K562 (cell line): ENCODE results near the gene TOMM40L. TPM values are rescaled to one million over a fixed set of nuclear protein-coding genes. Genes with fewer than 3 reads are reported as not detected.

Source experiments
- CXXC5 ChIP-seq: fragments of 250-450 bp; sonication (Bioruptor Pico); IDR thresholded peaks from 2 replicates; pipeline ENCODE4 v1.8.0; 2022; ENCODE audit warnings: inconsistent platforms, mild to moderate bottlenecking, moderate library complexity
- LEF1 ChIP-seq: fragments of 450-650 bp; IDR thresholded peaks from 2 replicates; pipeline ENCODE4 v1.6.1; 2016; ENCODE audit warnings: mild to moderate bottlenecking
- TEAD4 ChIP-seq, 2 experiments: sonication (generic) in 1 of 2; formaldehyde crosslinking in 1 of 2; IDR thresholded peaks; 2 replicates each; pipeline versions ENCODE4 v1.6.1 to v1.8.0; 2012 to 2022; ENCODE audit warnings: borderline replicate concordance in 1 of 2, inconsistent platforms in 1 of 2, low read length in 1 of 2, mild to moderate bottlenecking in 1 of 2, missing genetic modification reagents in 1 of 2
- ZNF140 ChIP-seq: fragments of 250-450 bp; sonication (Bioruptor Pico); IDR thresholded peaks from 2 replicates; pipeline ENCODE4 v1.8.0; 2021; ENCODE audit warnings: moderate library complexity, mild to moderate bottlenecking, inconsistent platforms
- ZNF644 ChIP-seq: fragments of 200-800 bp; sonication (Bioruptor generic); IDR thresholded peaks from 2 replicates; pipeline ENCODE4 v1.6.1; 2016; ENCODE audit warnings: low read depth, missing genetic modification characterization, missing compliant biosample characterization
- polyA plus RNA-seq, 8 experiments: library from polyadenylated mRNA; depleted of rRNA in 4 of 8; stranded (reverse) in 5 of 8; unstranded in 3 of 8; fragments of >200 nt; fragmentation: Nextera tagmentation in 2 of 8; fragmentation: Illumina TruSeq in 1 of 8; extraction: Ambion mirVana in 2 of 8; extraction: Trizol in 1 of 8; gene quantifications; 2 replicates each; pipeline versions ENCODE4 v1.2.1 to v1.2.3, GENCODE V29; 2011 to 2014; ENCODE audit warnings: inconsistent platforms in 1 of 8, missing spikeins in 1 of 8
- total RNA-seq, 7 experiments: library from RNA; depleted of rRNA in 6 of 7; stranded (reverse); fragments of >200 nt in 6 of 7; fragmentation: Illumina TruSeq in 2 of 7; extraction: Trizol in 2 of 7; gene quantifications; 2 replicates each; pipeline versions ENCODE4 v1.2.1 to v1.2.3, GENCODE V29; 2011 to 2021; ENCODE audit warnings: low replicate concordance in 1 of 7
- TF ChIP-seq, protein P1 (sequence below): sonication (generic); formaldehyde crosslinking; IDR thresholded peaks from 2 replicates; pipeline ENCODE4 v1.8.0; 2022; ENCODE audit warnings: mild to moderate bottlenecking, missing genetic modification reagents
- TF ChIP-seq, protein P2 (sequence below): fragments of 450-650 bp; formaldehyde crosslinking; conservative IDR thresholded peaks from 2 replicates; pipeline ENCODE4 v1.4.0; 2022; ENCODE audit warnings: mild to moderate bottlenecking, missing genetic modification characterization

TOMM40L gene
- total and polyA plus RNA-seq, 9 of the 15 experiments (the other 6 are each of a cell fraction or from before 2014, with no cell fraction given) = 9.6 to 33.6 (median 25.2) TPM

DNA sequence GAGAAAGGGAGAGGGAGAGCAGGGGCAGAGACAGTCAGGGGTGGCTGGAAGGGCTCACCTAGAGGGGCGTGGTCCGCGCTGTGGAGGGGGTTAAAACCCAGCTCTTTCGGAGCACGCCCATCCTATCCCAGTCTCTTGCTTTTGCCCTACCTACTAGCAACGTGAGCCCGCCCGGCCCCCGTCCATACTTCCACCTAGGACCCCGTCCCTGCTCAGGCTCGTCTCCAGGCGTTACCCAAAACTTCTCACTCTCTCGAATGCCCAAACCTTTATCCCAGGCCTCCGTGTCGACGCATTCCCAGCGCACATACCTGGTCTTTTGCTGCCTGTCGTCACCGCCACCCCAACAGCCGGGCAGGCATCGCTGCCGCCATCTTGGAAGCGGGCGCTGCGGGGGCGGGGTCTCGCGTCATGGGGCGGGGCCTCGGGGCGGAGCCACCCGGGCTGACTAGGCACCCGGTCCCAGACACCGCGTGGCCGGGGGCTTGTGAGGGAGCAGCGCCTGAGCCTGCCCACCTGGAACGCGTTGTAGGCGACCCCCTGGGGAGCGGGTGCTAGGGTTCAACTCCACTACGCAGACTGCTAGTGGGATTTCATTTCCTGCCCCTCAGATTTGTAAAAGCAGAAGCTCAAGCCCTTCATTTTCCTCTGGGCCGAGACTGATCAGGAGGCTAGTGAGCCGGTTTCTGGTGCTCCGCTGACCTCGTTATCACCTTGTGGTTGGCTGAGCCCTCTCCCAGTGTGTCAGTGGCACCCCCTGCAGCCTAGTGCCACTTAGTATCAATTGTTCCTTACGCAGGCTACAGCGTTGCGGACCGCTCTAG is 48.5 kb upstream of the TOMM40L start, which contains the start of gene B4GALT3 (continued):
- TF ChIP-seq LEF1 (peak; percentile 70), ZNF644 (tag) (peak; percentile 13; the same call in 1 of the 2 replicates), TEAD4 (IDR thresholded peaks at IDR 0.05; ENCODE audit: low read length) (peak; percentile 39; the same call in 1 of the 2 replicates), TEAD4 (CRISPR knock-in tag; IDR thresholded peaks at IDR 0.05; ENCODE audit: borderline replicate concordance) (no peak), CXXC5 (peak; percentile 69), ZNF140 (CRISPR knock-in tag) (no peak)
- TF ChIP-seq, protein P1, sequence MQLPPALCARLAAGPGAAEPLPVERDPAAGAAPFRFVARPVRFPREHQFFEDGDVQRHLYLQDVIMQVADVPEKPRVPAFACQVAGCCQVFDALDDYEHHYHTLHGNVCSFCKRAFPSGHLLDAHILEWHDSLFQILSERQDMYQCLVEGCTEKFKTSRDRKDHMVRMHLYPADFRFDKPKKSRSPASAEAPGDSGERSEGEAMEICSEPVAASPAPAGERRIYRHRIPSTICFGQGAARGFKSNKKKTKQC = peak; percentile 79
- TF ChIP-seq, protein P2, sequence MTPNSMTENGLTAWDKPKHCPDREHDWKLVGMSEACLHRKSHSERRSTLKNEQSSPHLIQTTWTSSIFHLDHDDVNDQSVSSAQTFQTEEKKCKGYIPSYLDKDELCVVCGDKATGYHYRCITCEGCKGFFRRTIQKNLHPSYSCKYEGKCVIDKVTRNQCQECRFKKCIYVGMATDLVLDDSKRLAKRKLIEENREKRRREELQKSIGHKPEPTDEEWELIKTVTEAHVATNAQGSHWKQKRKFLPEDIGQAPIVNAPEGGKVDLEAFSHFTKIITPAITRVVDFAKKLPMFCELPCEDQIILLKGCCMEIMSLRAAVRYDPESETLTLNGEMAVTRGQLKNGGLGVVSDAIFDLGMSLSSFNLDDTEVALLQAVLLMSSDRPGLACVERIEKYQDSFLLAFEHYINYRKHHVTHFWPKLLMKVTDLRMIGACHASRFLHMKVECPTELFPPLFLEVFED (CRISPR knock-in tag) = 0 out of 2 replicates have a peak, but pooled peaks have one; percentile 34
